ENCODE results near the gene KLHL29.

- TF ChIP-seq, protein P1, sequence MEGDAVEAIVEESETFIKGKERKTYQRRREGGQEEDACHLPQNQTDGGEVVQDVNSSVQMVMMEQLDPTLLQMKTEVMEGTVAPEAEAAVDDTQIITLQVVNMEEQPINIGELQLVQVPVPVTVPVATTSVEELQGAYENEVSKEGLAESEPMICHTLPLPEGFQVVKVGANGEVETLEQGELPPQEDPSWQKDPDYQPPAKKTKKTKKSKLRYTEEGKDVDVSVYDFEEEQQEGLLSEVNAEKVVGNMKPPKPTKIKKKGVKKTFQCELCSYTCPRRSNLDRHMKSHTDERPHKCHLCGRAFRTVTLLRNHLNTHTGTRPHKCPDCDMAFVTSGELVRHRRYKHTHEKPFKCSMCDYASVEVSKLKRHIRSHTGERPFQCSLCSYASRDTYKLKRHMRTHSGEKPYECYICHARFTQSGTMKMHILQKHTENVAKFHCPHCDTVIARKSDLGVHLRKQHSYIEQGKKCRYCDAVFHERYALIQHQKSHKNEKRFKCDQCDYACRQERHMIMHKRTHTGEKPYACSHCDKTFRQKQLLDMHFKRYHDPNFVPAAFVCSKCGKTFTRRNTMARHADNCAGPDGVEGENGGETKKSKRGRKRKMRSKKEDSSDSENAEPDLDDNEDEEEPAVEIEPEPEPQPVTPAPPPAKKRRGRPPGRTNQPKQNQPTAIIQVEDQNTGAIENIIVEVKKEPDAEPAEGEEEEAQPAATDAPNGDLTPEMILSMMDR (IDR thresholded peaks at IDR 0.05): no peak
- TF ChIP-seq EZH2 (IDR thresholded peaks at IDR 0.05; ENCODE audit: borderline replicate concordance, insufficient read depth, low read depth, low read length, poor library complexity, severe bottlenecking): no peak
Measured at GRCh38 chr2:23376972-23377371, 8.0 kb upstream of the KLHL29 start.

Measured in B cell (primary cell).